K562 (cell line): Measurements from ENCODE around the gene FITM1. TPM values are rescaled to one million over a fixed set of nuclear protein-coding genes. Genes with fewer than 3 reads are reported as not detected.

ENCODE experiments used
- ARHGAP35 ChIP-seq: fragments of 450-650 bp; IDR thresholded peaks from 2 replicates; pipeline ENCODE4 v1.6.1; 2018; ENCODE audit not compliant: partially characterized antibody
- CAMTA2 ChIP-seq: fragments of 250-450 bp; sonication (Bioruptor Pico); conservative IDR thresholded peaks from 2 replicates; pipeline ENCODE4 v1.5.1; 2022
- ELK3 ChIP-seq: fragments of 450-650 bp; formaldehyde crosslinking; IDR thresholded peaks from 2 replicates; pipeline ENCODE4 v1.4.0; 2020; ENCODE audit warnings: mild to moderate bottlenecking
- ETV1 ChIP-seq: fragments of 450-650 bp; conservative IDR thresholded peaks from 2 replicates; pipeline ENCODE4 v1.6.1; 2016; ENCODE audit warnings: missing genetic modification characterization, control low read depth, low read depth, missing compliant biosample characterization
- IRF1 ChIP-seq: sonication (generic); formaldehyde crosslinking; IDR thresholded peaks from 2 replicates; pipeline ENCODE4 v1.8.0; 2022; ENCODE audit warnings: missing genetic modification reagents, mild to moderate bottlenecking, borderline replicate concordance
- NCOA1 ChIP-seq: fragments of 450-650 bp; IDR thresholded peaks from 2 replicates; pipeline ENCODE4 v1.6.1; 2016; ENCODE audit warnings: low read depth
- NFRKB ChIP-seq: fragments of 450-650 bp; IDR thresholded peaks from 2 replicates; pipeline ENCODE4 v1.6.1; 2016; ENCODE audit warnings: low read depth
- NR2F6 ChIP-seq: fragments of 450-650 bp; formaldehyde crosslinking; IDR thresholded peaks from 2 replicates; pipeline ENCODE4 v1.4.0; 2020; ENCODE audit warnings: mild to moderate bottlenecking
- PBX2 ChIP-seq, 2 experiments: IDR thresholded peaks in 1 of 2; conservative IDR thresholded peaks in 1 of 2; 2 replicates each; pipeline ENCODE4 v1.6.1; 2016; ENCODE audit warnings: low read depth in 2 of 2, mild to moderate bottlenecking in 1 of 2, missing compliant biosample characterization in 1 of 2, missing genetic modification characterization in 1 of 2, moderate library complexity in 1 of 2
- POLR2AphosphoS5 ChIP-seq: IDR thresholded peaks from 2 replicates; pipeline ENCODE4 v1.6.1; 2011; ENCODE audit warnings: mild to moderate bottlenecking, low read depth, low read length, moderate library complexity; ENCODE audit not compliant: control insufficient read depth, insufficient read depth
- RBM25 ChIP-seq: fragments of 200-400 bp; formaldehyde crosslinking; IDR thresholded peaks from 2 replicates; pipeline ENCODE4 v1.6.1; 2018; ENCODE audit warnings: low read length, low read depth, moderate library complexity; ENCODE audit not compliant: severe bottlenecking
- SNRNP70 ChIP-seq: fragments of 200-400 bp; formaldehyde crosslinking; optimal IDR thresholded peaks from 2 replicates; pipeline ENCODE3; 2017; ENCODE audit warnings: low read depth, low read length
- STAG1 ChIP-seq: sonication (generic); formaldehyde crosslinking; IDR thresholded peaks from 2 replicates; pipeline ENCODE4 v1.5.0; 2020; ENCODE audit warnings: missing genetic modification reagents, borderline replicate concordance
- TBP ChIP-seq: optimal IDR thresholded peaks from 2 replicates; pipeline ENCODE3; 2011; ENCODE audit warnings: low read depth, low read length, improper control_type of control experiment
- USF1 ChIP-seq: sonication (generic); formaldehyde crosslinking; IDR thresholded peaks from 2 replicates; pipeline ENCODE4 v1.9.0; 2022; ENCODE audit warnings: mild to moderate bottlenecking, missing genetic modification reagents
- USF2 ChIP-seq: sonication (generic); formaldehyde crosslinking; IDR thresholded peaks from 2 replicates; pipeline ENCODE4 v1.5.0; 2020; ENCODE audit warnings: missing genetic modification reagents
- ZBTB9 ChIP-seq: fragments of 450-650 bp; formaldehyde crosslinking; IDR thresholded peaks from 2 replicates; pipeline ENCODE4 v1.4.0; 2020; ENCODE audit warnings: mild to moderate bottlenecking, moderate library complexity
- ZC3H11A ChIP-seq: IDR thresholded peaks from 2 replicates; pipeline ENCODE4 v1.6.1; 2012; ENCODE audit warnings: low read depth, low read length, improper control_type of control experiment
- polyA plus RNA-seq, 8 experiments: library from polyadenylated mRNA; depleted of rRNA in 4 of 8; stranded (reverse) in 5 of 8; unstranded in 3 of 8; fragments of >200 nt; fragmentation: Nextera tagmentation in 2 of 8; fragmentation: Illumina TruSeq in 1 of 8; extraction: Ambion mirVana in 2 of 8; extraction: Trizol in 1 of 8; gene quantifications; 2 replicates each; pipeline versions ENCODE4 v1.2.1 to v1.2.3, GENCODE V29; 2011 to 2014; ENCODE audit warnings: inconsistent platforms in 1 of 8, missing spikeins in 1 of 8
- total RNA-seq, 7 experiments: library from RNA; depleted of rRNA in 6 of 7; stranded (reverse); fragments of >200 nt in 6 of 7; fragmentation: Illumina TruSeq in 2 of 7; extraction: Trizol in 2 of 7; gene quantifications; 2 replicates each; pipeline versions ENCODE4 v1.2.1 to v1.2.3, GENCODE V29; 2011 to 2021; ENCODE audit warnings: low replicate concordance in 1 of 7

Gene FITM1
- total and polyA plus RNA-seq, 9 of the 15 experiments (the other 6 are each of a cell fraction or from before 2014, with no cell fraction given): 0.09 to 0.20 TPM; not detected in 7

- TF ChIP-seq USF2 (CRISPR knock-in tag): no peak
- no peak for TF ChIP-seq ARHGAP35
- TF ChIP-seq PBX2 (CRISPR knock-in tag; IDR thresholded peaks at IDR 0.05; ENCODE audit: low read depth): no peak
- no peak for TF ChIP-seq PBX2 (tag; conservative IDR thresholded peaks at IDR 0.05; ENCODE audit: low read depth)
- no peak for TF ChIP-seq RBM25
- TF ChIP-seq SNRNP70: no peak
- no peak for TF ChIP-seq IRF1 (CRISPR knock-in tag)
- TF ChIP-seq ETV1 (tag): peak; percentile 62
- no peak for TF ChIP-seq ZC3H11A
- TF ChIP-seq ELK3 (CRISPR knock-in tag): no peak
- TF ChIP-seq NCOA1: no peak
- TF ChIP-seq TBP: peak; percentile 64
- peak; percentile 35 for TF ChIP-seq NFRKB
- TF ChIP-seq CAMTA2 (CRISPR knock-in tag): no peak
- TF ChIP-seq NR2F6 (CRISPR knock-in tag): no peak
- TF ChIP-seq POLR2AphosphoS5: peak; percentile 50; the same call in 1 of the 2 replicates
- no peak for TF ChIP-seq USF1 (CRISPR knock-in tag)
- no peak for TF ChIP-seq STAG1 (CRISPR knock-in tag)
- TF ChIP-seq ZBTB9 (CRISPR knock-in tag): no peak; the same call in 1 of the 2 replicates
Measured at GRCh38 chr14:24093901-24094840, 36.3 kb upstream of the FITM1 start, which contains the start of gene PCK2 (continued).
